H9 (cell line): ENCODE measurements around the gene CYB5B. TPM values are rescaled to one million over a fixed set of nuclear protein-coding genes. Genes with fewer than 3 reads are reported as not detected.

Experiments
- DNase-seq: peaks from one replicate; pipeline ENCODE4 v3.0.0-alpha.2; 2017
- H2AFZ ChIP-seq: one replicate; pipeline ENCODE4 v1.6.1; 2013; ENCODE audit warnings: mild to moderate bottlenecking, low read length, control low read depth, moderate library complexity
- H2AK5ac ChIP-seq: 2 replicates; pipeline ENCODE4 v1.6.1; 2013; ENCODE audit warnings: low read length, control low read depth, mixed read lengths; ENCODE audit not compliant: insufficient read length
- H2BK120ac ChIP-seq: one replicate; pipeline ENCODE4 v1.6.1; 2013; ENCODE audit warnings: low read depth, mild to moderate bottlenecking, low read length, control low read depth, inconsistent platforms; ENCODE audit not compliant: poor library complexity, severe bottlenecking
- H2BK12ac ChIP-seq: 2 replicates; pipeline ENCODE4 v1.6.1; 2013; ENCODE audit warnings: low read length, control low read depth, mixed read lengths, low read depth; ENCODE audit not compliant: insufficient read length
- H2BK15ac ChIP-seq: 2 replicates; pipeline ENCODE4 v1.6.1; 2013; ENCODE audit warnings: low read depth, low read length, control low read depth
- H2BK20ac ChIP-seq: one replicate; pipeline ENCODE4 v1.6.1; 2013; ENCODE audit warnings: low read depth, mild to moderate bottlenecking, low read length, control low read depth, inconsistent platforms; ENCODE audit not compliant: poor library complexity, severe bottlenecking
- H2BK5ac ChIP-seq: 2 replicates; pipeline ENCODE4 v1.6.1; 2013; ENCODE audit warnings: low read length, control low read depth, mixed read lengths; ENCODE audit not compliant: insufficient read length
- H3K14ac ChIP-seq: 2 replicates; pipeline ENCODE4 v1.6.1; 2013; ENCODE audit warnings: low read length, control low read depth; ENCODE audit not compliant: insufficient read depth
- H3K18ac ChIP-seq: 2 replicates; pipeline ENCODE4 v1.6.1; 2013; ENCODE audit warnings: low read depth, mild to moderate bottlenecking, mixed read lengths, low read length, control low read depth; ENCODE audit not compliant: insufficient read length
- H3K23ac ChIP-seq: 2 replicates; pipeline ENCODE4 v1.6.1; 2013; ENCODE audit warnings: low read length, control low read depth, mixed read lengths, low read depth; ENCODE audit not compliant: insufficient read length
- H3K23me2 ChIP-seq: 2 replicates; pipeline ENCODE4 v1.6.1; 2013; ENCODE audit warnings: low read depth, mild to moderate bottlenecking, mixed read lengths, low read length, control low read depth; ENCODE audit not compliant: insufficient read length, poor library complexity, severe bottlenecking
- H3K27ac ChIP-seq: 2 replicates; pipeline ENCODE4 v1.5.1; 2013; ENCODE audit warnings: low read length, control low read depth, mixed read lengths, low read depth; ENCODE audit not compliant: insufficient read length
- H3K27me3 ChIP-seq: 2 replicates; pipeline ENCODE4 v1.6.1; 2013; ENCODE audit warnings: low read length, control low read depth, inconsistent platforms; ENCODE audit not compliant: insufficient read depth
- H3K4ac ChIP-seq: 2 replicates; pipeline ENCODE4 v1.6.1; 2013; ENCODE audit warnings: low read depth, mild to moderate bottlenecking, control low read depth, inconsistent platforms, low read length, moderate library complexity
- H3K4me1 ChIP-seq: 2 replicates; pipeline ENCODE4 v1.6.1; 2013; ENCODE audit warnings: low read length, control low read depth, inconsistent platforms; ENCODE audit not compliant: insufficient read depth
- H3K4me2 ChIP-seq: 2 replicates; pipeline ENCODE4 v1.6.1; 2013; ENCODE audit warnings: low read length, control low read depth, mixed read lengths; ENCODE audit not compliant: insufficient read length, insufficient read depth
- H3K56ac ChIP-seq: 2 replicates; pipeline ENCODE4 v1.6.1; 2013; ENCODE audit warnings: low read depth, mild to moderate bottlenecking, mixed read lengths, low read length, control low read depth; ENCODE audit not compliant: insufficient read length
- H3K79me1 ChIP-seq: 2 replicates; pipeline ENCODE4 v1.6.1; 2013; ENCODE audit warnings: low read depth, mild to moderate bottlenecking, moderate library complexity, low read length, control low read depth, inconsistent platforms; ENCODE audit not compliant: insufficient read depth, poor library complexity, severe bottlenecking
- H3K79me2 ChIP-seq: 2 replicates; pipeline ENCODE4 v1.6.1; 2013; ENCODE audit warnings: low read length, control low read depth, inconsistent platforms; ENCODE audit not compliant: insufficient read depth
- H3K9ac ChIP-seq: 2 replicates; pipeline ENCODE4 v1.6.1; 2013; ENCODE audit warnings: low read length, control low read depth, mixed read lengths; ENCODE audit not compliant: insufficient read length; ENCODE audit errors: extremely low read depth
- H3K9me3 ChIP-seq: one replicate; pipeline ENCODE4 v1.6.1; 2013; ENCODE audit warnings: low read depth, low read length, inconsistent platforms; ENCODE audit not compliant: control insufficient read depth
- H3T11ph ChIP-seq: one replicate; pipeline ENCODE4 v1.6.1; 2013; ENCODE audit warnings: mild to moderate bottlenecking, low read length, control low read depth, inconsistent platforms
- H4K20me1 ChIP-seq: one replicate; pipeline ENCODE4 v1.6.1; 2013; ENCODE audit not compliant: control insufficient read depth, insufficient read length, insufficient read depth
- H4K5ac ChIP-seq: 2 replicates; pipeline ENCODE4 v1.6.1; 2013; ENCODE audit warnings: low read depth, mild to moderate bottlenecking, mixed read lengths, low read length, control low read depth; ENCODE audit not compliant: insufficient read length
- H4K8ac ChIP-seq: replicated peaks from 2 replicates; pipeline ENCODE4 v1.6.1; 2013; ENCODE audit warnings: low read length, control low read depth, mixed read lengths, low read depth; ENCODE audit not compliant: insufficient read length
- H4K91ac ChIP-seq: 2 replicates; pipeline ENCODE4 v1.6.1; 2013; ENCODE audit warnings: low read depth, mild to moderate bottlenecking, moderate library complexity, mixed read lengths, low read length, control low read depth; ENCODE audit not compliant: insufficient read length
- H3K27ac Mint-ChIP-seq, 3 experiments: 2 replicates in 2 of 3; 3 replicates in 1 of 3; pipeline ENCODE4 v1.8.0; 2020 to 2021; ENCODE audit warnings: mixed read lengths in 3 of 3, mild to moderate bottlenecking in 1 of 3, moderate library complexity in 1 of 3
- H3K27me3 Mint-ChIP-seq: 2 replicates; pipeline ENCODE4 v1.8.0; 2021; ENCODE audit warnings: low read depth, mild to moderate bottlenecking, moderate library complexity, mixed read lengths
- H3K36me3 Mint-ChIP-seq, 3 experiments: 2 replicates in 2 of 3; 3 replicates in 1 of 3; pipeline ENCODE4 v1.8.0; 2020 to 2021; ENCODE audit warnings: low read depth in 3 of 3, mixed read lengths in 3 of 3; ENCODE audit not compliant: insufficient read depth in 1 of 3
- H3K4me1 Mint-ChIP-seq, 2 experiments: 2 replicates each; pipeline ENCODE4 v1.8.0; 2020; ENCODE audit warnings: mixed read lengths in 2 of 2
- H3K4me3 Mint-ChIP-seq, 2 experiments: 2 replicates in 1 of 2; 3 replicates in 1 of 2; pipeline ENCODE4 v1.8.0; 2020 to 2021; ENCODE audit warnings: mild to moderate bottlenecking in 2 of 2, mixed read lengths in 2 of 2, moderate library complexity in 1 of 2
- H3K9me3 Mint-ChIP-seq, 2 experiments: 2 replicates in 1 of 2; 3 replicates in 1 of 2; pipeline ENCODE4 v1.8.0; 2020; ENCODE audit warnings: mild to moderate bottlenecking in 2 of 2, mixed read lengths in 2 of 2, moderate library complexity in 1 of 2
- CTCF ChIP-seq: fragments of 200-600 bp; sonication (generic); conservative IDR thresholded peaks from 3 replicates; pipeline ENCODE4 v1.8.0; 2021; ENCODE audit warnings: antibody characterized with exemption, mild to moderate bottlenecking
- WGBS: extraction: QIAGEN DNeasy Blood & Tissue Kit; methylation state at CpG from one replicate; pipeline ENCODE4 v1.1.7; 2013; ENCODE audit warnings: missing lambda C conversion rate, low lambda C conversion rate, mixed read lengths; ENCODE audit not compliant: insufficient read length; ENCODE audit errors: extremely low coverage; 5-methylcytosine and 5-hydroxymethylcytosine counted together
- total RNA-seq: library from RNA; stranded (reverse); gene quantifications from 2 replicates; pipeline ENCODE4 v1.2.1, GENCODE V29; 2021

The CYB5B gene
- total RNA-seq, 1 experiment from 2014 or later = 126 TPM

GRCh38 chr16:69378760-69379159 lies 45.7 kb upstream of the CYB5B start:
- DNase-seq = no peak

More at GRCh38 chr16:69378760-69379159, 45.7 kb upstream of the CYB5B start:
- no peaks in the 10 kb centered on the region for H3K23me2 ChIP-seq
- H3K9me3 ChIP-seq = no peaks in the 10 kb centered on the region
- no peak overlapping the region for H2BK15ac ChIP-seq
- no peak overlapping the region for H2BK20ac ChIP-seq
- no peak overlapping the region for H4K8ac ChIP-seq
- H2AK5ac ChIP-seq = no peak overlapping the region
- no peak overlapping the region for H3K23ac ChIP-seq
- Mint-ChIP-seq H3K4me3 (no peak overlapping the region), H3K27ac (no peak overlapping the region), H3K27me3 (no peaks in the 10 kb centered on the region), H3K36me3 (peaks cover 34 to 63% (median 58%) of the 10 kb centered on the region in 3 experiments), H3K9me3 (no peaks in the 10 kb centered on the region), H3K4me1 (no peaks in the 10 kb centered on the region)
- no peak overlapping the region for H3K56ac ChIP-seq
- H3K79me1 ChIP-seq = peaks cover 4% of the 10 kb centered on the region
- no peak overlapping the region for H4K5ac ChIP-seq
- no peak overlapping the region for H3K4me2 ChIP-seq
- no peak for TF ChIP-seq CTCF
- no peak overlapping the region for H2AFZ ChIP-seq
- no peak overlapping the region for H4K91ac ChIP-seq
- H3K4me1 ChIP-seq = no peaks in the 10 kb centered on the region
- H3K79me2 ChIP-seq = 0 out of 2 replicates have a peak, but pooled peaks cover 2% of the 10 kb centered on the region
- no CpG with 5 or more reads among the region's 1 CpG for WGBS
- H2BK120ac ChIP-seq = no peak overlapping the region
- no peaks in the 10 kb centered on the region for H4K20me1 ChIP-seq
- no peak overlapping the region for H3K4ac ChIP-seq
- H3K27me3 ChIP-seq = no peaks in the 10 kb centered on the region
- H3K18ac ChIP-seq = no peak overlapping the region
- H3K27ac ChIP-seq = no peak overlapping the region
- H3K9ac ChIP-seq = no peak overlapping the region
- H3K14ac ChIP-seq = no peak overlapping the region
- no peak overlapping the region for H2BK5ac ChIP-seq
- H2BK12ac ChIP-seq = no peak overlapping the region
- H3T11ph ChIP-seq = no peak overlapping the region
